GM12875 (cell line): Measurements from ENCODE around the gene CLVS2.

Source experiments
- H3K4me3 ChIP-seq: one replicate; pipeline ENCODE4 v1.5.1; 2011; ENCODE audit warnings: low read depth, low read length, control low read depth
- CTCF ChIP-seq: IDR thresholded peaks from 2 replicates; pipeline ENCODE4 v1.5.1; 2011; ENCODE audit warnings: low read depth, mild to moderate bottlenecking, control low read depth, inconsistent platforms, low read length, moderate library complexity, borderline replicate concordance; ENCODE audit not compliant: insufficient read depth

Gene CLVS2

GRCh38 chr6:122995921-122996793, at the start of gene CLVS2:
CLVS2 (plus strand) TSS chr6:122996235; CDS start chr6:122997778, 1,543 bp downstream.
- no peak for TF ChIP-seq CTCF
- no peak within 1 kb of the TSS for H3K4me3 ChIP-seq

- no peak overlapping the region for H3K4me3 ChIP-seq
- peak; percentile 33; the same call in 1 of the 2 replicates for TF ChIP-seq CTCF
Observed at GRCh38 chr6:122947355-122947754, 48.7 kb upstream of the CLVS2 start.

- TF ChIP-seq CTCF: no peak
- H3K4me3 ChIP-seq: no peak overlapping the region
Observed at GRCh38 chr6:122953766-122954165, 42.3 kb upstream of the CLVS2 start.

GRCh38 chr6:122956376-122956775, 39.7 kb upstream of the CLVS2 start:
- TF ChIP-seq CTCF: no peak
- H3K4me3 ChIP-seq: no peak overlapping the region

- H3K4me3 ChIP-seq: no peak overlapping the region
- no peak for TF ChIP-seq CTCF
Observed at GRCh38 chr6:122962000-122962624, 33.9 kb upstream of the CLVS2 start.

- H3K4me3 ChIP-seq: no peak overlapping the region
- no peak for TF ChIP-seq CTCF
Observed at GRCh38 chr6:122969999-122970533, 26.0 kb upstream of the CLVS2 start.
